Endodermal cell (in vitro differentiated cells): ENCODE results near the gene TCF20. TPM values are rescaled to one million over a fixed set of nuclear protein-coding genes. Genes with fewer than 3 reads are reported as not detected.

Experiments used
- DNase-seq: peaks from one replicate; pipeline ENCODE4 v3.0.0-alpha.2; 2017
- H3K27ac ChIP-seq: 2 replicates; pipeline ENCODE4 v1.5.1; 2013; ENCODE audit warnings: mild to moderate bottlenecking, low read depth, low read length, moderate library complexity
- H3K27me3 ChIP-seq: 2 replicates; pipeline ENCODE4 v1.6.1; 2013; ENCODE audit warnings: mild to moderate bottlenecking, low read length, moderate library complexity; ENCODE audit not compliant: insufficient read depth, control insufficient read depth, poor library complexity, severe bottlenecking
- H3K36me3 ChIP-seq: 2 replicates; pipeline ENCODE4 v1.7.0; 2013; ENCODE audit warnings: mild to moderate bottlenecking, low read length, moderate library complexity; ENCODE audit not compliant: control insufficient read depth, insufficient read depth
- H3K4me1 ChIP-seq: one replicate; pipeline ENCODE4 v1.7.0; 2013; ENCODE audit warnings: low read length; ENCODE audit not compliant: control insufficient read depth, insufficient read depth
- H3K4me3 ChIP-seq: 2 replicates; pipeline ENCODE4 v1.5.1; 2013; ENCODE audit warnings: mild to moderate bottlenecking, low read length, moderate library complexity
- H3K9ac ChIP-seq: 2 replicates; pipeline ENCODE4 v1.6.1; 2013; ENCODE audit warnings: mild to moderate bottlenecking, low read length, moderate library complexity; ENCODE audit not compliant: poor library complexity, severe bottlenecking; ENCODE audit errors: extremely low read depth
- H3K9me3 ChIP-seq: 2 replicates; pipeline ENCODE4 v1.6.1; 2013; ENCODE audit warnings: mild to moderate bottlenecking, low read length, moderate library complexity; ENCODE audit not compliant: control insufficient read depth
- H3K27ac Mint-ChIP-seq: 2 replicates; pipeline ENCODE4 v1.8.0; 2020; ENCODE audit warnings: mixed read lengths
- H3K27me3 Mint-ChIP-seq: 2 replicates; pipeline ENCODE4 v1.8.0; 2021; ENCODE audit warnings: mild to moderate bottlenecking, mixed read lengths; ENCODE audit not compliant: insufficient read depth
- H3K36me3 Mint-ChIP-seq: 2 replicates; pipeline ENCODE4 v1.8.0; 2020; ENCODE audit warnings: low read depth, mixed read lengths
- H3K4me1 Mint-ChIP-seq: 2 replicates; pipeline ENCODE4 v1.8.0; 2020; ENCODE audit warnings: mixed read lengths
- H3K4me3 Mint-ChIP-seq: 2 replicates; pipeline ENCODE4 v1.8.0; 2020; ENCODE audit warnings: mild to moderate bottlenecking, moderate library complexity, mixed read lengths
- H3K9me3 Mint-ChIP-seq: 2 replicates; pipeline ENCODE4 v1.8.0; 2020; ENCODE audit warnings: mild to moderate bottlenecking, mixed read lengths
- WGBS, 2 experiments: methylation state at CpG; one replicate each; pipeline versions ENCODE4 v1.1.5 to v1.1.7; 2013; ENCODE audit warnings: missing lambda C conversion rate in 2 of 2, mixed read lengths in 1 of 2; ENCODE audit not compliant: insufficient coverage in 1 of 2, insufficient read length in 1 of 2; 5-methylcytosine and 5-hydroxymethylcytosine counted together
- total RNA-seq, 2 donors: library from RNA; stranded (reverse); fragmentation: NEBNext Ultra II Directional in 1 of 2; extraction: Animal tissue kit (Norgen Biotek cat#: 25700) in 1 of 2; gene quantifications; 2 replicates in 1 of 2; 3 replicates in 1 of 2; pipeline ENCODE4 v1.2.1, GENCODE V29; 2021
- TF ChIP-seq, protein P1 (sequence below): fragments of 200-600 bp; sonication (generic); conservative IDR thresholded peaks from 2 replicates; pipeline ENCODE4 v1.5.0; 2021; ENCODE audit warnings: antibody characterized with exemption, mild to moderate bottlenecking

Gene TCF20
- total RNA-seq, 2 donors from 2014 or later, result 113 to 134 TPM

GRCh38 chr22:42307806-42308563 lies 37.5 kb upstream of the TCF20 start:
- no peak overlapping the region for H3K9ac ChIP-seq
- Mint-ChIP-seq H3K4me3 (no peak overlapping the region), H3K4me1 (peaks cover 34% of the 10 kb centered on the region), H3K9me3 (no peaks in the 10 kb centered on the region), H3K27me3 (peaks cover 8% of the 10 kb centered on the region), H3K36me3 (peaks cover 3% of the 10 kb centered on the region), H3K27ac (no peak overlapping the region)
- 93 to 96% methylated on average over 9 to 18 of the region's 18 CpGs for WGBS, 2 experiments
- no peaks in the 10 kb centered on the region for H3K36me3 ChIP-seq
- no peak overlapping the region for H3K27ac ChIP-seq
- no peaks in the 10 kb centered on the region for H3K27me3 ChIP-seq
- no peak for DNase-seq
- peaks cover 19% of the 10 kb centered on the region for H3K4me1 ChIP-seq
- TF ChIP-seq, protein P1, sequence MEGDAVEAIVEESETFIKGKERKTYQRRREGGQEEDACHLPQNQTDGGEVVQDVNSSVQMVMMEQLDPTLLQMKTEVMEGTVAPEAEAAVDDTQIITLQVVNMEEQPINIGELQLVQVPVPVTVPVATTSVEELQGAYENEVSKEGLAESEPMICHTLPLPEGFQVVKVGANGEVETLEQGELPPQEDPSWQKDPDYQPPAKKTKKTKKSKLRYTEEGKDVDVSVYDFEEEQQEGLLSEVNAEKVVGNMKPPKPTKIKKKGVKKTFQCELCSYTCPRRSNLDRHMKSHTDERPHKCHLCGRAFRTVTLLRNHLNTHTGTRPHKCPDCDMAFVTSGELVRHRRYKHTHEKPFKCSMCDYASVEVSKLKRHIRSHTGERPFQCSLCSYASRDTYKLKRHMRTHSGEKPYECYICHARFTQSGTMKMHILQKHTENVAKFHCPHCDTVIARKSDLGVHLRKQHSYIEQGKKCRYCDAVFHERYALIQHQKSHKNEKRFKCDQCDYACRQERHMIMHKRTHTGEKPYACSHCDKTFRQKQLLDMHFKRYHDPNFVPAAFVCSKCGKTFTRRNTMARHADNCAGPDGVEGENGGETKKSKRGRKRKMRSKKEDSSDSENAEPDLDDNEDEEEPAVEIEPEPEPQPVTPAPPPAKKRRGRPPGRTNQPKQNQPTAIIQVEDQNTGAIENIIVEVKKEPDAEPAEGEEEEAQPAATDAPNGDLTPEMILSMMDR, result no peak
- no peak overlapping the region for H3K4me3 ChIP-seq
- no peaks in the 10 kb centered on the region for H3K9me3 ChIP-seq

GRCh38 chr22:42306010-42306409 lies 35.6 kb upstream of the TCF20 start:
- H3K4me1 Mint-ChIP-seq, result peaks cover 37% of the 10 kb centered on the region
- no peaks in the 10 kb centered on the region for H3K9me3 Mint-ChIP-seq
- no peaks in the 10 kb centered on the region for H3K27me3 ChIP-seq
- H3K27ac Mint-ChIP-seq, result no peak overlapping the region
- no peak overlapping the region for H3K27ac ChIP-seq
- 72 to 85% methylated on average over 11 to 18 of the region's 18 CpGs for WGBS, 2 experiments
- H3K9me3 ChIP-seq, result no peaks in the 10 kb centered on the region
- H3K36me3 Mint-ChIP-seq, result peaks cover 3% of the 10 kb centered on the region
- peaks cover 13% of the 10 kb centered on the region for H3K4me1 ChIP-seq
- TF ChIP-seq, protein P1, result no peak
- no peak for DNase-seq
- no peak overlapping the region for H3K9ac ChIP-seq
- H3K36me3 ChIP-seq, result no peaks in the 10 kb centered on the region
- H3K27me3 Mint-ChIP-seq, result peaks cover 8% of the 10 kb centered on the region
- H3K4me3 ChIP-seq, result no peak overlapping the region
- no peak overlapping the region for H3K4me3 Mint-ChIP-seq

DNA sequence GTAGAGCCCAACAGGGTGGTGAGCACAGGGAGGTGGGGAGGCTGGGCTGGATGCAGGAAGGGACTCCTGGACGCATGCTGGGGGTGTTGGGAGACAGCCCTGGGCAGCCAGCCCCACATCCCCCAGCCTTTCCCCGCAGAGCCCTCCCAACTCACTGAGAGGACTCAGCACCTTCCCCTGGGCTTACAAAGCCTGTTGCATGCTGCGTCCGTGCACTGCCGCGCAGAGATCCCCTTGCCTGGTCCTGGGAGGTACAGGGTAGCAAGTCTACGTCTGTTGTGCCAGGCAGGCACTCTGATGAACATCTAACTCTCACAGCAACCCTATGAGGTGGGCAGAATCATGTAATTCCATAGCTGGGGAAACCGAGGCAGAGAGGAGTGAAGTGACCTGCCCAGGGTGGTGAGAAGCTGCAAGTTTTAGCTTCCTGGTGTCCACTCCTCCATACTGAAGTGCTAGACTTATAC lies 33.9 kb upstream of the TCF20 start:
- Histone ChIP-seq H3K4me1 (peaks cover 8% of the 10 kb centered on the region), H3K27ac (no peak overlapping the region), H3K9ac (no peak overlapping the region), H3K9me3 (no peaks in the 10 kb centered on the region), H3K36me3 (no peaks in the 10 kb centered on the region), H3K27me3 (no peaks in the 10 kb centered on the region), H3K4me3 (no peak overlapping the region)
- H3K9me3 Mint-ChIP-seq, result no peaks in the 10 kb centered on the region
- peaks cover 3% of the 10 kb centered on the region for H3K36me3 Mint-ChIP-seq
- peaks cover 8% of the 10 kb centered on the region for H3K27me3 Mint-ChIP-seq
- TF ChIP-seq, protein P1, result no peak
- H3K4me1 Mint-ChIP-seq, result peaks cover 34% of the 10 kb centered on the region
- H3K4me3 Mint-ChIP-seq, result peak overlapping the region; percentile 17
- WGBS, 2 experiments, result 53% methylated on average over 8 of the region's 8 CpGs; no CpG with 5 or more reads in 1 of the 2 experiments
- DNase-seq, result no peak
- H3K27ac Mint-ChIP-seq, result no peak overlapping the region
